NB4 (cell line): ENCODE measurements around the gene CELF1.

ENCODE experiments used
- CTCF ChIP-seq: IDR thresholded peaks from one replicate; pipeline ENCODE4 v1.5.1; 2012; ENCODE audit warnings: low read depth, low read length
- POLR2A ChIP-seq: IDR thresholded peaks from 2 replicates; pipeline ENCODE4 v1.6.1; 2011; ENCODE audit warnings: mild to moderate bottlenecking; ENCODE audit not compliant: insufficient read length; ENCODE audit errors: extremely low read depth

- TF ChIP-seq CTCF (no peak), POLR2A (no peak)
These were observed 2.5 kb downstream of the CELF1 start for GRCh38 chr11:47550288-47551047.
